ENCODE results near the gene SHLD1.

Gene SHLD1

DNA sequence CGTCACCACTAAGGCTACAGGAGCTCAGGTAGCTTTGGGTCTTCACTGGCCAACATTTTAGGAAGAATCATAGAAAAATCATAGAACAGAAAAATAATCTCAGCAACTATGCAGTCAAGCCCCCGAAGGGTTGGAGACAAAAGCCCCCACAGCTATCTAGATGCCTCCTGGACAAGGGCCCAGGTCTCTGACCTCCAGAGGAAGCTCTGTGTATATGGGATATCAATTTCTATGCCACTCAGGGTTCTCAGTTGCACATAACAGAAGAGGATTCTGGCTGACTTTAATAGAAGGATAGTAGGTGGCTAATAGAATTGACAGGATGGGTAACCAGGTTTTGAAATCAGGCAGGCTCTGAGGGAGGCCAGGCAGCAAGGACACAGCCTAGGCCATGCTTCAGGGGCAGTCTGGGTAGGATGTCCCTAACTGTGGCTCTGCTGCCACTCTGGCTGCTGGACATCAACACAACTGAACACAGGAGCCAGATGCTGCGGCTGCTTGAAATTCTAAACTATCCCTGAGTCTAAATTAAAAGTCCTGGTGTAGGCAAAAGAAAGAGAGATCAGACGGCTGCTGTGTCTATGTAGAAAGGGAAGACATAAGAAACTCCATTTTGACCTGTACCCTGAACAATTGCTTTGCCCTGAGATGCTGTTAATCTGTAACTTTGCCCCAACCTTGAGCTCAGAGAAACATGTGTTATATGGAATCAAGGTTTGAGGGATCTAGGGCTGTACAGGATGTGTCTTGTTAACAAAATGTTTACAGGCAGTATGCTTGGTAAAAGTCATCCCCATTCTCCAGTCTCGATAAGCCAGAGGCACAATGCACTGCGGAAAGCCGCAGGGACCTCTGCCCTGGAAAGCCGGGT is 134.5 kb downstream of the SHLD1 start:
- FAIRE-seq = no peak

DNA sequence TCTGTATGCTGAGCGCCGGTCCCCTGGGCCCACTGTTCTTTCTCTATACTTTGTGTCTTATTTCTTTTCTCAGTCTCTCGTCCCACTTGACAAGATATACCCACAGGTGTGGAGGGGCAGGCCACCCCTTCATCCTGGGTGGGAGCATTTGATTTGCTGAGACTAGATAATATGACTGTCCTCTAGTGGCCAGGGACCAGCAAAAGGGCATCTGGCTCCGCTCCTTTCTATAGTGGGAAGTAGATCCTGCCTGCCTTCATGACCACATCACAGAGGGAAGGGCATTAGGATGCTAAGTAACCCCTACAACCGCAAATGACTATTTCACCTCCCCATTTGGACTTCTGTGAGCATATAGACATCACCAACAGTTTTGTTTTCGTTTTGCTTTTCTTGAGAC is 135.7 kb downstream of the SHLD1 start:
- DNase-seq (ENCODE audit: insufficient read length, low spot score) (no peak), FAIRE-seq (no peak)

More for the DNA sequence above, 134.5 kb downstream of the SHLD1 start:
- no peak for DNase-seq (ENCODE audit: insufficient read length, low spot score)

DNA sequence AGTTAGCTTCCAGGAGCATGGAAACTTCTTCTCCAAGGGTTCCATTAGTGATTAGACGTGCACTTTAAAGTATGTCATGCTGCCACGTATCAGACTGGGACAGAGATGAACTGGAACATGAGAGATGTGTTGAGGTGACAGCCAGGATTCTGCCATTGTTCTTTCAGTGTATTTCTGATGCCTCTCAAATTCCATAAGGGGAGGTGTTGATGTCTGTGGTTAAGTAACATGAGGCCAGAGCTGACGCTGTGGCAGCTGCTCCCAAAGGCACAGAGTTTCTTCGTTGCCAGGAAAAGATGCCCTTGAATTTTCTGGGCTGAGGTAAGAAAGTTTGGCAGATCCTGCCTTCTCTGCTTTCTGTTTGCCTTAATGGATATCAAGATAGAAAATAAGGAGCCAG is 136.6 kb downstream of the SHLD1 start:
- no peak for FAIRE-seq
- DNase-seq (ENCODE audit: insufficient read length, low spot score) = no peak

DNA sequence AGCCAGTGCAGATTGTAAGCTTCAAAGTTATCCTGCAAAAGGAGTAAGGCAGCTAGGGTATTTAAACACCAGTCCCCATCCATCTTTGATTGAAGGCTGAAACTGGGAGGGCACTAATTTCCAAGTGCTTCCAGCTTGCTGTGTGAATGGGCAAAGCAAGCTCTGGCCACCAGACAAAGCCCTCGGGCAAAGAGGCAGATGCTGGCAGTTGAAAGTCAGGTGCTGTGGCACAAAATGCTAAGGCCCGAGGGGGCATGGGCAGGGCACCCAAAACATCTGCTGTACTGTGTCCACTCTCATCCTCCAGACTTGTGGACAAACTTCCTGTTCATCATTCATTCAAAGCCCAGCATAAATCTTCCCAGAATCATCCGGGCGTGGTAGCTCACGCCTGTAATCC is 137.2 kb downstream of the SHLD1 start:
- no peak for FAIRE-seq
- DNase-seq (ENCODE audit: insufficient read length, low spot score) = no peak

DNA sequence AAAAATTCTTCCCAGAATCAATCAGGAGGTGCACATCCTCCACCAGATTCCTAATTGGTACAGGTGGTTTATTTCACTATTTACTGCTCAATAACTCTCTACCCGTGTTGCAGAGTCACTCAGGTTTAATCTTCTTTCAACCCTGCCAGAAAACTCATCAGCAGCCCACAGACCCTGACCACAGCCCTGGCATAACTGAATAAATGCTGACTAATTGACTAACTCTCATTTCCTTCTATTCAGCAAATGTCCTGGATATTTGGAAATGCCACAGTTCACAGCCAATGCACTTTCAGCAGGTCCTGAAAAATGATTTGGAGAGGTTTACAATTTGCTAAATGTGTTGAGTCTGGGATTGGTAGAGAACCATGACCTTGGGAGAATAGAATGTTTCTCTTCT is 137.8 kb downstream of the SHLD1 start:
- DNase-seq (ENCODE audit: insufficient read length, low spot score) (no peak), FAIRE-seq (no peak)

DNA sequence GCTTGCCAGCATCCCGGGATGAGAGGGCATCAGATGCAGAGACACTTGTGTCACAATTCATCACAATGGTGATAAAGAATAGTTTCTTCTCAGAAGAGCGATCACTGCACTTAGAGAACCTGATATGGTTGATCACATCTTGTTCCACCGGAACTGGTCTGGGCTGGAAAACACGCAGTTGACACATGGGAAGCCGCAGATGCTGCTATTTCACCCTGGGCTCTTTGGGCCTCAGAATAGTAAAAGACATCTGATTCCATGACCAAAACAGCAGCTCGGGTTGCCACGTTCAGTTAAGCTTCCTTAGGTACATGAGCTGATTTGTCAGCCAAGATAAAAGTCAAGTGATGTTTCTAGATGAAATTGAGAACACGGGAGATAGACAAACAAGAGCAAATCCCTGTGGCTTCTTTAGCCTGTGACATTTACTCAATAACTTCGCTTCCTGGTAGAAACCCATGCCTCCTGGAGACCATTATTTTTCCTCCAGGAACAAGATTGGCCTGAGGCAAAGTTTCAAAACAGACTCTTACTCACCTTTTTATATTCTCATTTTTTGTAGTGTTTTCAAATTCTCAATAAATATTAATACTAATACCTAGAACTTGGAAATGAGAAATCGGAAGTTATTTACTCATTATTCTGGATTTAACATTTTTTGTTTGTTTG is 140.7 kb downstream of the SHLD1 start:
- FAIRE-seq (no peak), DNase-seq (ENCODE audit: insufficient read length, low spot score) (no peak)

DNA sequence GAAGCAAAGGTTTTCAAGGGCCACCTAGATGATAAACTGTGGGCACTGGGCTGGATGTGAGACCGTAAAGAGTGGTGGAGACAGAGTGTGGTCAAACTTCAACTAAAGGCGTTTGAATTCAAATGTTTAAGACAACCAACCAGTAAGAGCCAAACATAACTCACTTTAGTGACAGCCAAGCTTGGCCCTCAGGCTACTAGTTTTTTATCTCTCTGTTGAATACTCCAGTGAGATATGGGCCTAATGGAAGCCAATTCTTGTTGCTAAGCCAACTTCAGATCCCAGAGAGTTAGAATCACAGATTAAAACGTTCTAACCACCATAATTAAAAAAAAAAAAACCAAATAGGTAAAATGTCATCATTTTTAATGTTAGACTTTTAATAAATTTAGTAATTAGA is 142.9 kb downstream of the SHLD1 start:
- FAIRE-seq (no peak), DNase-seq (ENCODE audit: insufficient read length, low spot score) (no peak)

DNA sequence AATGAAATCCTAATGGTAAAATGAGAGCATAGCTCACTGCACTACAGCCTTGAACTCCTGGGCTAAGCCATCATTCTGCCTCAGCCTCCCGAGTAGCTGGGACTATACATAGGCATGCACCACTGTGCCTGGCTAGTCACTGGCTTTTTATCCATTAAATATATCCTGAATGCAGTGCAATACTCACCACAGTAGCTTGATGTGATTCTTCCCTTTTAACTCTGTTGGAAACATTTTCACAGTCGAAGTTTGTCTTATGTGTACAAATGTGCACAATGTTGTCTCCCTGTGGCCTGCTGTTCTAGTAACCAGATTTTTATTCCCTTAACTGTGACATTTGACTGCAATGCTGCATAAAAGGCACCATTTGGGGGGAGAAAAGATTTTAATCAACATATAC is 143.4 kb downstream of the SHLD1 start:
- no peak for FAIRE-seq
- DNase-seq (ENCODE audit: insufficient read length, low spot score) = no peak

DNA sequence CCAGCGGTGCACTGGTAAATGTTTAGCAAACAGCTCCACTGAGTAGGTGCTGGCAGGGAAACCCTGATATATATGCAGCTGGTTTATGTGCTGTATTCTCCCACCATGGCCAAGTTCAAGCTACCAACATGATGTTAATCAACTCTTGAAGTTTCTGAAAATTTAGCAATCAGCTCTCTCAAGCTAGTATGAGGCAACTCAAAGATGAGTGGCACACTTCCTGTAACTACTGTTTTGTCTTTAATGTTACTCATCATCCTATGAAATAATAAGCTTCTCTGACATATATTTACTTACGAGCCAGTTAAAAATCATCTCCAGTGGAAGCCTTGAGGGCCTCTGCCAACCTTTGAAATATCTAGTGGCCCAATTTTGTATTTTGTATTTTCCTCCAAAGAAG is 145.4 kb downstream of the SHLD1 start:
- no peak for FAIRE-seq
- DNase-seq (ENCODE audit: insufficient read length, low spot score) = no peak

DNA sequence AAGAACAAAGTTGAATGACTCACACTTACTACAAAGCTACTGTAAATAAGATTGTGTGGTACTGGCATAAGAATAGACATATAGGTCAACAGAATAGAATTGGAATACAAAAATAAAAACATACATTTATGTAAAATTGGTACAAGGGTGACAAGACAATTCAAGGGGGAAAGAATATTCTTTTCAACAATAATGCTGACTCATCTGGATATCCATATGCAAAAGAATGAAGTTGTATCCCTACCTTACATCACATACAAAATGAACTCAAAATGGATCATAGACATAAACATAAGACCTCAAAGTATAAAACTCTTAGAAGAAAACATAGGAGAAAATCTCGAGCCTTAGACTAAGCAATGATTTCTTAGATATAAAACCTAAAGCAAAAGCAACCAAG is 149.2 kb downstream of the SHLD1 start:
- FAIRE-seq = no peak

DNA sequence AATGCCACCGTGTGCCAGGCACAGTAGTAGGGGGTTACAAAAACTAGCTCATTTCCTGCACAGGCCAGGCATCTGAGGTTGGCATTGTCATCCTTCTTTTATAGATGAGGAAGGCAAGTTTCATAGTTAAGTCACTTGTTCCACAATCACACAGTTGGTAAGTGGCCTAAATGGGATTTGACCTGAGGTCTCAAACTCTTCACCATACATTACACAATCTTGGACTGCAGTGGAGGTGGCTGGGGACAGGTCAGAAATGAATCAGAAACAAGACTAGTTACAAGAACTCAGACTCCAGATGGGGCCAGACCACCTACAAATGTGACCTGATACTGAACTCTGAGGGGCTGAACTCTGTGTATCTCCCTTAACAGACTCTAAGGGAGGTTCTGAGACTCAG is 150.7 kb downstream of the SHLD1 start:
- DNase-seq (ENCODE audit: insufficient read length, low spot score) (no peak), FAIRE-seq (no peak)

More for the DNA sequence above, 149.2 kb downstream of the SHLD1 start:
- DNase-seq (ENCODE audit: insufficient read length, low spot score) = no peak

DNA sequence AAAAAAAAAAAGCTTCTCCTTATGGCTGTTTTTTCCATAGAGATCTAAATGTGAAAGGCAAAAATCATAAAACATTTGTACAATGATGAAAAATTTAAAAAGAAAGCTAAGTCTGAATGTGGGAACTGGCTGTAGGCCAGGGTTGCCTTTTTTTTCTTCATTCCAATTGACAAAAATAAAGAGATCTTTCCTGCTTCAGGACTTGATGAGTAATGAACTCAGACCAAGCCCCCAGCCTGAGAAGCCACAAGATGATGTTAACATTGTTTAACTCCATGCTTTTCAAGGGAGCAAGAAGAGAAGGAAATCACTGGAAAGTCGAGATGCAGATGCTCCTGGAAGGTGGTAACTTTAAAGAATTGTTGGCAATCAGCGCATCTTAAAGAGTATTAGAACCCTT is 158.8 kb downstream of the SHLD1 start:
- FAIRE-seq (no peak), DNase-seq (ENCODE audit: insufficient read length, low spot score) (no peak)

DNA sequence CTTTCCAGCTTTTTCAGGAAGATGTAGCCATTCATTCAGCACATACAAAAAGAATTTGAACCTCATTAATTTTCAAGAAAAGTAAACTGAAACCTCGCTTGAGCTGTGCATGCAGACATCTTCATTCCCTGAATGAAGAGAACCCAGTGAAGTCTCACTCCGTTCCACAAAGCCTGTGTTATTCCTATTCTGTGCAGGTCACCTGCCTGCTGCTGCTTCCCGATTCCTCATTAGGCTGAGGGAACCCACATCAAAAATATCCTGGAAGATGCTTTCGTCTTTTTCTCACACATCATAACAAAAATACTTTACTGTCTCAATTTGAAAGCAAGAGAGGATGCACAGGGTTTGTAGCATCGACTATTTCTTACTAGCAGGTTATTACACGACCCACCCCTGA is 160.0 kb downstream of the SHLD1 start:
- DNase-seq (ENCODE audit: insufficient read length, low spot score) = no peak

DNA sequence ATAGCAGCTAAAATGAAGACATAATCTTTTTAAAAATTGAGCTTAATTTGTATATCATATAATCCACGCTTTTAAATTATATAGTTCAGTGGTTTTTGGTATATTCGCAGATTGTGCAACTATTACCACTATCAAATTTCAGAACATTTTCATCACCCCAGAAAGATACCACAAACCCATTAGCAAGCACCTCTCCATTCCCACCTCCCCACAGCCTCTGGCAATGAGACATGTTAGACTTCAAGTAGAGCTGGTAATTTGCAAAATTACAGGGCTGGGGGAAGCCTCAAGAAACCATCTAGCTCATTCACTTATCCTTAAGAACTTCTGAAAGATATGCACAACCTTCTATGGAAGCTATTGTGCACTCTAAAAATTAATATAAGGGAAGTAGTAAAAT is 163.0 kb downstream of the SHLD1 start:
- FAIRE-seq (no peak), DNase-seq (ENCODE audit: insufficient read length, low spot score) (no peak)

More for the DNA sequence above, 160.0 kb downstream of the SHLD1 start:
- no peak for FAIRE-seq

Measured in HTR-8/SVneo (cell line).